ENCODE measurements around the gene SLC49A3.

SLC49A3 gene

GRCh38 chr4:667545-667925, 21.4 kb downstream of the SLC49A3 start:
- DNase-seq (ENCODE audit: low spot score): no peak
- in situ Hi-C loops (cut with MboI; ENCODE audit: low pct_unique_long_range_greater_than_20kb, low sequenced_read_pairs, unreplicated experiment): no loop called here
- TF ChIP-seq, protein P1, sequence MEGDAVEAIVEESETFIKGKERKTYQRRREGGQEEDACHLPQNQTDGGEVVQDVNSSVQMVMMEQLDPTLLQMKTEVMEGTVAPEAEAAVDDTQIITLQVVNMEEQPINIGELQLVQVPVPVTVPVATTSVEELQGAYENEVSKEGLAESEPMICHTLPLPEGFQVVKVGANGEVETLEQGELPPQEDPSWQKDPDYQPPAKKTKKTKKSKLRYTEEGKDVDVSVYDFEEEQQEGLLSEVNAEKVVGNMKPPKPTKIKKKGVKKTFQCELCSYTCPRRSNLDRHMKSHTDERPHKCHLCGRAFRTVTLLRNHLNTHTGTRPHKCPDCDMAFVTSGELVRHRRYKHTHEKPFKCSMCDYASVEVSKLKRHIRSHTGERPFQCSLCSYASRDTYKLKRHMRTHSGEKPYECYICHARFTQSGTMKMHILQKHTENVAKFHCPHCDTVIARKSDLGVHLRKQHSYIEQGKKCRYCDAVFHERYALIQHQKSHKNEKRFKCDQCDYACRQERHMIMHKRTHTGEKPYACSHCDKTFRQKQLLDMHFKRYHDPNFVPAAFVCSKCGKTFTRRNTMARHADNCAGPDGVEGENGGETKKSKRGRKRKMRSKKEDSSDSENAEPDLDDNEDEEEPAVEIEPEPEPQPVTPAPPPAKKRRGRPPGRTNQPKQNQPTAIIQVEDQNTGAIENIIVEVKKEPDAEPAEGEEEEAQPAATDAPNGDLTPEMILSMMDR (IDR thresholded peaks at IDR 0.05; ENCODE audit: extremely low read depth, insufficient read depth, missing control alignments): no peak

- TF ChIP-seq, protein P1 (IDR thresholded peaks at IDR 0.05; ENCODE audit: extremely low read depth, insufficient read depth, missing control alignments): no peak
- in situ Hi-C loops (cut with MboI; ENCODE audit: low pct_unique_long_range_greater_than_20kb, low sequenced_read_pairs, unreplicated experiment): no loop called here
- DNase-seq (ENCODE audit: low spot score): no peak
These were observed 22.0 kb downstream of the SLC49A3 start for GRCh38 chr4:666822-667544.

DNA sequence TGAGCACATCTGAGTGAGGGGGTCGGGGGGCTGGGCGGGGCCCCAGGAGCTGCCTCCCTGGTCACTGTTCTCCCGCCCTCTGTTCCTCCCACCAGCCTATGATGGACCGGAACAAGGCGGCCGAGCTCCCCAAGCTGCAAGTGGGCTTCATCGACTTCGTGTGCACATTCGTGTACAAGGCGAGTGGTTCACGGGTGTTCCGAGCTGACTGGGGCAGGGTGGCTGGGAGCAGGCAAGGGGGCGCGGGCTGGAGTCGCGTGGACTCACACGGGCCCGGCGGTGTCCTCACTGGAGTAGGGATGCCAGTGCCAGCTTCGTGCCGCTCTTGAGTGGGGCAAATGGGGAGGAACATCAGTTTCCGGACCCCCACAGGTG, 22.5 kb downstream of the SLC49A3 start:
- DNase-seq (ENCODE audit: low spot score): no peak
- in situ Hi-C loops (cut with MboI; ENCODE audit: low pct_unique_long_range_greater_than_20kb, low sequenced_read_pairs, unreplicated experiment): no loop called here
- TF ChIP-seq, protein P1 (IDR thresholded peaks at IDR 0.05; ENCODE audit: extremely low read depth, insufficient read depth, missing control alignments): no peak

- in situ Hi-C loops (cut with MboI; ENCODE audit: low pct_unique_long_range_greater_than_20kb, low sequenced_read_pairs, unreplicated experiment): no loop called here
- no peak for DNase-seq (ENCODE audit: low spot score)
- TF ChIP-seq, protein P1 (IDR thresholded peaks at IDR 0.05; ENCODE audit: extremely low read depth, insufficient read depth, missing control alignments): no peak
These were observed 23.1 kb downstream of the SLC49A3 start for GRCh38 chr4:665751-666435.

DNA sequence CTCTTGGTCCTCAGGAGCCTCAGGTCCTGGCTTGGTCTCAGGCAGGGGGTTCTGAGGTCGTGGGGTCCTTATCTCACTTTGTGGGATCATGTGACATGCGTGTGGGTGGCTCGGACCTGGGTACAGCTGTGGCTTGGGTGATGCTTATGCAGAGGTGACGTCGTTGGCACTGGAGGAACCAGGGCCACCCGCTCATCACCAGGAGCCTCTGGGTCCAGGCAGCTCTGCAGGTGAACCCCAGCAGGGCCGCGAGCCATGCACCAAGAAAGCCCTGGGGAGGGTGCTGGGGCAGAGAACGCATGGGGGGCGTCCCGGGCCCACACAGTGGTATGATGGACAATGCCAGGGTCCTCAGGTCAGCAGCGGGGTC, 23.6 kb downstream of the SLC49A3 start:
- in situ Hi-C loops (cut with MboI; ENCODE audit: low pct_unique_long_range_greater_than_20kb, low sequenced_read_pairs, unreplicated experiment): no loop called here
- TF ChIP-seq, protein P1 (IDR thresholded peaks at IDR 0.05; ENCODE audit: extremely low read depth, insufficient read depth, missing control alignments): no peak
- DNase-seq (ENCODE audit: low spot score): no peak

- TF ChIP-seq, protein P1 (IDR thresholded peaks at IDR 0.05; ENCODE audit: extremely low read depth, insufficient read depth, missing control alignments): no peak
- DNase-seq (ENCODE audit: low spot score): no peak
- in situ Hi-C loops (cut with MboI; ENCODE audit: low pct_unique_long_range_greater_than_20kb, low sequenced_read_pairs, unreplicated experiment): no loop called here
These were observed 24.2 kb downstream of the SLC49A3 start for GRCh38 chr4:664713-665231.
